HCT116 (cell line): Measurements from ENCODE around the gene IL23A. TPM values are rescaled to one million over a fixed set of nuclear protein-coding genes. Genes with fewer than 3 reads are reported as not detected.
"Not testable (repeated sequence)": the region's sequence is repeated elsewhere in the genome, so short reads cannot be mapped to it uniquely, and the experiment has no call there.

Experiments
- ATAC-seq: fragments of 200-7000 bp; cut with Tn5 transposase; 2 replicates; pipeline ENCODE4 v1.9.1; 2020; ENCODE audit warnings: mild to moderate bottlenecking, moderate library complexity
- BruUV-seq: library from RNA; stranded (reverse); fragments of 400-500 nt; replicated peaks from 2 replicates; lab custom pipeline; 2021; lab: Mats Ljungman, UMichigan
- CTCF ChIA-PET: fragments of 300-600 bp; sonication (Branson Sonifier 250); formaldehyde crosslinking; loops from one replicate; lab custom pipeline; 2021; ENCODE audit warnings: antibody characterized with exemption; lab: Charles Lee
- POLR2A ChIA-PET: fragments of 300-600, 350-600 bp; sonication (Branson Sonifier 250); formaldehyde crosslinking; loops from one replicate; lab custom pipeline; 2021; ENCODE audit warnings: antibody characterized with exemption; lab: Charles Lee
- RAD21 ChIA-PET, 2 experiments: fragments of 300-600 bp; sonication (Branson Sonifier 250); formaldehyde crosslinking; loops; one replicate each; lab custom pipeline; 2023; ENCODE audit warnings: low total read pairs in 2 of 2; ENCODE audit not compliant: uncharacterized antibody in 2 of 2, unreplicated experiment in 2 of 2, low non-redundant PET in 1 of 2; lab: Charles Lee
- DNase-seq: peaks from one replicate; pipeline ENCODE4 v3.0.0-alpha.2; 2010; ENCODE audit warnings: low read depth, low spot score
- H2AFZ ChIP-seq: fragments of 200-600 bp; shearing (Covaris generic), sonication (generic); 2 replicates; pipeline ENCODE4 v1.6.1; 2017; ENCODE audit warnings: low read depth, mixed run types, mixed read lengths, antibody characterized with exemption, low read length; ENCODE audit not compliant: poor library complexity, severe bottlenecking
- H3K27ac ChIP-seq: 2 replicates; pipeline ENCODE4 v1.5.1; 2012; ENCODE audit warnings: low read depth, low read length
- H3K27me3 ChIP-seq: fragments of 200-600 bp; sonication (generic); 2 replicates; pipeline ENCODE4 v1.6.1; 2016; ENCODE audit warnings: mixed run types, low read length, mixed read lengths; ENCODE audit not compliant: insufficient read depth
- H3K36me3 ChIP-seq, 2 experiments: fragments of 200-500 bp in 1 of 2; fragments of 200-600 bp in 1 of 2; sonication (Bioruptor generic) in 1 of 2; sonication (generic) in 1 of 2; 2 replicates each; pipeline versions ENCODE4 v1.5.1 to v1.6.1; 2014 to 2016; ENCODE audit warnings: low read length in 2 of 2, inconsistent platforms in 1 of 2, mixed read lengths in 1 of 2, mixed run types in 1 of 2; ENCODE audit not compliant: insufficient read depth in 2 of 2, control insufficient read depth in 1 of 2
- H3K4me1 ChIP-seq, 2 experiments: fragments of 200-600 bp in 1 of 2; sonication (generic) in 1 of 2; 2 replicates each; pipeline versions ENCODE4 v1.5.1 to v1.6.1; 2012 to 2017; ENCODE audit warnings: low read length in 2 of 2, inconsistent platforms in 1 of 2, mild to moderate bottlenecking in 1 of 2, mixed read lengths in 1 of 2, mixed run types in 1 of 2, moderate library complexity in 1 of 2; ENCODE audit not compliant: insufficient read depth in 2 of 2, control insufficient read depth in 1 of 2
- H3K4me2 ChIP-seq: fragments of 200-600 bp; sonication (generic); 2 replicates; pipeline ENCODE4 v1.6.1; 2017; ENCODE audit warnings: mixed run types, low read length, mixed read lengths
- H3K4me3 ChIP-seq, 2 experiments: fragments of 200-600 bp in 1 of 2; sonication (generic) in 1 of 2; replicated peaks in 1 of 2; 2 replicates each; pipeline ENCODE4 v1.5.1; 2011 to 2016; ENCODE audit warnings: low read length in 2 of 2, control low read depth in 1 of 2, low read depth in 1 of 2, mild to moderate bottlenecking in 1 of 2, mixed read lengths in 1 of 2, mixed run types in 1 of 2
- H3K79me2 ChIP-seq: fragments of 200-600 bp; sonication (generic); 2 replicates; pipeline ENCODE4 v1.6.1; 2017; ENCODE audit warnings: mild to moderate bottlenecking, mixed run types, low read length, moderate library complexity, mixed read lengths; ENCODE audit not compliant: insufficient read depth
- H3K9ac ChIP-seq: fragments of 200-600 bp; sonication (generic); 2 replicates; pipeline ENCODE4 v1.6.1; 2016; ENCODE audit warnings: low read length, mixed read lengths
- H3K9me2 ChIP-seq: fragments of 200-600 bp; sonication (generic), shearing (Covaris generic); 2 replicates; pipeline ENCODE4 v1.6.1; 2017; ENCODE audit warnings: mixed run types, mild to moderate bottlenecking, moderate library complexity; ENCODE audit not compliant: insufficient read depth
- H3K9me3 ChIP-seq, 2 experiments: fragments of 200-500 bp in 1 of 2; fragments of 200-600 bp in 1 of 2; sonication (Bioruptor generic) in 1 of 2; sonication (generic) in 1 of 2; 2 replicates each; pipeline ENCODE4 v1.6.1; 2014 to 2017; ENCODE audit warnings: low read length in 2 of 2, mixed read lengths in 2 of 2, inconsistent platforms in 1 of 2, low read depth in 1 of 2, mild to moderate bottlenecking in 1 of 2, mixed run types in 1 of 2, moderate library complexity in 1 of 2; ENCODE audit not compliant: control insufficient read depth in 1 of 2, insufficient read depth in 1 of 2
- H4K20me1 ChIP-seq: fragments of 200-600 bp; sonication (generic), shearing (Covaris generic); 2 replicates; pipeline ENCODE4 v1.6.1; 2017; ENCODE audit warnings: mixed run types, mild to moderate bottlenecking, moderate library complexity; ENCODE audit not compliant: insufficient read depth
- EGR1 ChIP-seq: IDR thresholded peaks from 2 replicates; pipeline ENCODE4 v1.6.1; 2012; ENCODE audit warnings: low read depth
- MAX ChIP-seq: IDR thresholded peaks from 2 replicates; pipeline ENCODE4 v1.6.1; 2012
- SIN3A ChIP-seq: IDR thresholded peaks from 2 replicates; pipeline ENCODE4 v1.6.1; 2012; ENCODE audit warnings: low read depth
- TCF7L2 ChIP-seq: IDR thresholded peaks from 2 replicates; pipeline ENCODE4 v1.7.0; 2011; ENCODE audit warnings: borderline replicate concordance, inconsistent platforms; ENCODE audit not compliant: insufficient read depth, insufficient read length; ENCODE audit errors: extremely low read depth
- ZNF274 ChIP-seq: fragments of 200-500 bp; sonication (Bioruptor generic); IDR thresholded peaks from 2 replicates; pipeline ENCODE4 v1.6.1; 2014; ENCODE audit warnings: mild to moderate bottlenecking, low read depth, low read length, inconsistent platforms
- intact Hi-C: fragments of 100-400 bp; cut with micrococcal nuclease; formaldehyde crosslinking; loops from 2 replicates; pipeline ENCODE4 v1.10.0; 2022
- total RNA-seq: library from RNA; stranded (reverse); gene quantifications from one replicate; pipeline ENCODE4 v1.2.1, GENCODE V29; 2021; ENCODE audit not compliant: unreplicated experiment

IL23A gene
- total RNA-seq, 1 experiment from 2014 or later: 0.59 TPM

GRCh38 chr12:56335527-56335926, 3.2 kb upstream of the IL23A start:
- H3K9me3 ChIP-seq, H3K27ac ChIP-seq, H4K20me1 ChIP-seq, H3K27me3 ChIP-seq, ATAC-seq, H3K4me2 ChIP-seq, H3K9me2 ChIP-seq, H3K4me3 ChIP-seq, CTCF ChIA-PET, BruUV-seq, H3K9ac ChIP-seq, H2AFZ ChIP-seq, H3K36me3 ChIP-seq, DNase-seq, H3K79me2 ChIP-seq: not testable (repeated sequence)
- intact Hi-C loops: loop anchor here (2.0 kb wide), 1 partner anchor 25 kb away; the partner anchor contains the start of gene STAT2
- POLR2A ChIA-PET: interaction anchor here (1.4 kb wide), 1 partner anchor 24 kb away, joined by 3 read pairs; the partner anchor contains the start of gene STAT2
- H3K4me1 ChIP-seq: peaks cover 11 to 24% of the 10 kb centered on the region in 2 experiments
- RAD21 ChIA-PET: interaction anchor here in 1 of 2 experiments (0.6 kb wide), 1 partner anchor 106 kb away, joined by 4 read pairs; no protein-coding TSS in a partner anchor

GRCh38 chr12:56336361-56337167, 2.1 kb upstream of the IL23A start:
- Histone ChIP-seq H3K4me1 (peaks cover 7 to 15% of the 10 kb centered on the region in 2 experiments), H3K36me3 (no peaks in the 10 kb centered on the region), H3K79me2 (peaks cover 7% of the 10 kb centered on the region), H3K4me3 (no peak overlapping the region), H3K9me3 (no peaks in the 10 kb centered on the region), H3K27ac (no peak overlapping the region), H3K27me3 (no peaks in the 10 kb centered on the region), H3K9ac (no peak overlapping the region), H3K4me2 (no peak overlapping the region), H3K9me2 (no peaks in the 10 kb centered on the region), H4K20me1 (no peaks in the 10 kb centered on the region), H2AFZ (no peak overlapping the region)
- RAD21 ChIA-PET: no interaction called here
- POLR2A ChIA-PET: no interaction called here
- no TSS peak for BruUV-seq
- TF ChIP-seq ZNF274: no peak
- no peak for TF ChIP-seq TCF7L2
- TF ChIP-seq EGR1: no peak
- TF ChIP-seq SIN3A: no peak
- TF ChIP-seq MAX: no peak
- no peak for ATAC-seq
- intact Hi-C loops: loop anchor here (1.0 kb wide), 1 partner anchor 15 kb away; no protein-coding TSS in a partner anchor
- CTCF ChIA-PET: no interaction called here
- DNase-seq: no peak
